GM18520 (cell line): Measurements from ENCODE around the gene TRAPPC12.
"Not testable (repeated sequence)": the region's sequence is repeated elsewhere in the genome, so short reads cannot be mapped to it uniquely, and the experiment has no call there.

Experiments used
- ATAC-seq: cut with Tn5 transposase; IDR thresholded peaks from one replicate; pipeline ENCODE4 v1.9.1; 2021; ENCODE audit not compliant: unreplicated experiment

Gene TRAPPC12

GRCh38 chr2:3368261-3368722, 11.2 kb upstream of the TRAPPC12 start:
- ATAC-seq = no peak

- not testable (repeated sequence) for ATAC-seq
Measured at GRCh38 chr2:3369340-3370181, 9.9 kb upstream of the TRAPPC12 start.

GRCh38 chr2:3376821-3377220, 2.7 kb upstream of the TRAPPC12 start:
- no peak for ATAC-seq

GRCh38 chr2:3377279-3377611, 2.2 kb upstream of the TRAPPC12 start:
- peak; percentile 7 for ATAC-seq

- peak; percentile 75 for ATAC-seq
Measured at GRCh38 chr2:3377612-3378432, 1.7 kb upstream of the TRAPPC12 start, which contains the start of gene EIPR1. Gene EIPR1 (minus strand): TSS chr2:3377818. CDS start chr2:3377689, 129 bp downstream.

GRCh38 chr2:3379339-3379646, 201 bp upstream of the TRAPPC12 start:
- ATAC-seq = no peak

GRCh38 chr2:3386448-3386958, 7.0 kb downstream of the TRAPPC12 start:
- ATAC-seq = no peak

- no peak for ATAC-seq
Measured at GRCh38 chr2:3387011-3387410, 7.5 kb downstream of the TRAPPC12 start.

- no peak for ATAC-seq
Measured at GRCh38 chr2:3387644-3388411, 8.3 kb downstream of the TRAPPC12 start.

GRCh38 chr2:3388412-3388738, 8.9 kb downstream of the TRAPPC12 start:
- no peak for ATAC-seq

- no peak for ATAC-seq
Measured at GRCh38 chr2:3389193-3389592, 9.7 kb downstream of the TRAPPC12 start.

GRCh38 chr2:3390041-3390440, 10.5 kb downstream of the TRAPPC12 start:
- no peak for ATAC-seq

GRCh38 chr2:3392216-3392615, 12.7 kb downstream of the TRAPPC12 start:
- ATAC-seq = no peak

- no peak for ATAC-seq
Measured at GRCh38 chr2:3396920-3397559, 17.5 kb downstream of the TRAPPC12 start.

GRCh38 chr2:3398857-3399256, 19.4 kb downstream of the TRAPPC12 start:
- ATAC-seq = no peak

GRCh38 chr2:3399381-3399780, 19.9 kb downstream of the TRAPPC12 start:
- ATAC-seq = no peak

GRCh38 chr2:3399829-3400228, 20.3 kb downstream of the TRAPPC12 start:
- no peak for ATAC-seq

GRCh38 chr2:3403587-3404334, 24.3 kb downstream of the TRAPPC12 start:
- ATAC-seq = peak; percentile 100

GRCh38 chr2:3404349-3404894, 24.9 kb downstream of the TRAPPC12 start:
- no peak for ATAC-seq

- ATAC-seq = no peak
Measured at GRCh38 chr2:3405307-3405706, 25.8 kb downstream of the TRAPPC12 start.
